Suppressor macrophage treated with lipopolysaccharide for 1 hour (primary cell): ENCODE results near the gene NPFFR1.
"Not testable (repeated sequence)": the region's sequence is repeated elsewhere in the genome, so short reads cannot be mapped to it uniquely, and the experiment has no call there.

ENCODE experiments used
- DNase-seq, 3 donors: peaks; one replicate each; pipeline ENCODE4 v3.0.0-alpha.2; 2020 to 2022

NPFFR1 gene

DNA sequence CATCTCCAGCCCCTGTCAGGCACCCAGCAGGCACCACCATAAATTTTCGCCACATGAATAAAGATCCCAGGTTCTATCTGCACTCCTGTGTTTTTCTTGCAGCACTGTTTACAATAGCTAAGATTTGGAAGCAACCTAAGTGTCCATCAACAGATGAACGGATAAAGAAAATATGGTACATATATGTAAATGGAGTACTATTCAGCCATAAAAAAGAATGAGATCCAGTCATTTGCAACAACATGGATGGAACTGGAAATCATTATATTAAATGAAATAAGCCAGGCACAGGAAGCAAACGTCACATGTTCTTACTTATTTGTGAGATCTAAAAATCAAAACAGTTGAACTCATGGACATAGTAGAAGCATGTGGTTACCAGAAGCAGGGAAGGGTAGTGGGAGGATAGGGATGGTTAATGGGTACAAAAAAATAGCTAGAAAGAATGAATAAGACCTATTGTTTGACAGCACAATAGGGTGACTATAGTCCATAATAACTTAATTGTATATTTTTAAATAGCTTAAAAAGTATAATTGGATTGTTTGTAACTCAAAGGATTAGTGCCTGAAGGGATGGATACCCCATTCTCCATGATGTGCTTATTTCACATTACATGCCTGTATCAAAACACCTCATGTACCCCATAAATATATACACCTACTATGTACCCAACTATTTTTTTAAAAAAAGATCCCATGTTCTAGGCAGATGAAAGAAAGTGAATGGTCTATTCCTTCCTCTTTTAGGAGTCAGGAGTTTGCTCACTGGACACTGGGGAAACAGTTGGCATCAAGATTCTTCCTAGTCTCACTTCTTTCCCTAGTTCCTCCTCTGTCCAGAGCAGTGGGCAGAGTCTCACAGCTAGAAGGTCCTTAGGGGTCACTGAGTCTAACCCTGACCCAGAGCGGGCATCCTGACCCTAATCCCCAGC lies 1.0 kb upstream of the NPFFR1 start:
- DNase-seq, result peak; percentile 35 to 47 (median 37)

DNA sequence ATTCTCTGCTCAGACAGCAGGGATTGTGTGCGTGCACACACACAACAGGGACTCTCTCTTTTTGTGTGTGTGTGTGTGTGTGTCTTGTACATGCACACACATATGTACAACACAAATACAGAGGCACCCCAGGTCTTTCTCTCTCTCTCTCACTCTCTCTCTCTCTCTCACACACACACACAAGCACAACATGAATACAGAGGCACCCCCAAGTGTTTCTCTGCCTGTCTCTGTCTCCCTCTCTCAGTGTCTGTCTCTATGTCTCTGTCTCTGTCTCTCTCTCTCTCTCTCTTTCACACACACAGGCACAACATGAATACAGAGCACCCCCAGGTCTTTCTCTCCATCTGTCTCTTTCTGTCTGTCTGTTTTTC lies 746 bp downstream of the NPFFR1 start:
- no peak for DNase-seq

DNA sequence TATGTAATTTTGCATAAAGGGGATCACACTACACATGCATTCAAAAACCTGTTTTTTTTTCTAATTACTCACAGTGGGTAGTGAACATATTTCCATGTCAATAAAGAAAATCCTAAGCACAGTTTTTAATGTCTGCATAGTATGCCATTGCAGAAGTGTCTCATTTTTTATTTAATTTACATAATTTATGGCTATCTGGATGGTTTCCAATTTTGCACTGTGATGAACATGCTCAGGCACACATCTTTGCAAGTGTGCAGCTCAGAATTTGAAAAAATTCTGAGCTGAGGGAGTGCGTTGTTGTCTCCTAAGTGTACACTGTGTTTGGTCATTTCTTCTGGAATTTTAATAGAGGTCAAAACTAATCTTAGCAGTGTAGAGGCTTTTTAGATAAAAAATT lies 2.2 kb downstream of the NPFFR1 start:
- DNase-seq, result no peak

DNA sequence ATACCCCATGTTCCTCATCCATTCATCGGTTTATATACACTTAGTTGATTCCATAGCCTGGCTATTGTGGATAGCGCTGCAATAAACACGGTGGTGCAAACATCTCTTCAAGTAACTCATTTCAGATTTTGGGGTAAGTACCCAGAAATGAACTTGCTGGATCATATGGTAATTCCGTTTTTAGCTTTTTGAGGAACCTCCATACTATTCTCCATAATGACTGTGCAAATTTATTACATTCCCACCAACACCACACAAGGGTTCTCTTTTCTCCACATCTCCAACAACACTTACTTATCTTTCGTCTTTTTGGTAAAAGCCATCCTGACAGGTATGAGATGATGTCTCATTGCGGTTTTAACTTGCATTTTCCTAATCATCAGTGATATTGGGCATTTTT lies 3.7 kb downstream of the NPFFR1 start:
- DNase-seq, result peak; percentile 36 to 70 (median 46)

DNA sequence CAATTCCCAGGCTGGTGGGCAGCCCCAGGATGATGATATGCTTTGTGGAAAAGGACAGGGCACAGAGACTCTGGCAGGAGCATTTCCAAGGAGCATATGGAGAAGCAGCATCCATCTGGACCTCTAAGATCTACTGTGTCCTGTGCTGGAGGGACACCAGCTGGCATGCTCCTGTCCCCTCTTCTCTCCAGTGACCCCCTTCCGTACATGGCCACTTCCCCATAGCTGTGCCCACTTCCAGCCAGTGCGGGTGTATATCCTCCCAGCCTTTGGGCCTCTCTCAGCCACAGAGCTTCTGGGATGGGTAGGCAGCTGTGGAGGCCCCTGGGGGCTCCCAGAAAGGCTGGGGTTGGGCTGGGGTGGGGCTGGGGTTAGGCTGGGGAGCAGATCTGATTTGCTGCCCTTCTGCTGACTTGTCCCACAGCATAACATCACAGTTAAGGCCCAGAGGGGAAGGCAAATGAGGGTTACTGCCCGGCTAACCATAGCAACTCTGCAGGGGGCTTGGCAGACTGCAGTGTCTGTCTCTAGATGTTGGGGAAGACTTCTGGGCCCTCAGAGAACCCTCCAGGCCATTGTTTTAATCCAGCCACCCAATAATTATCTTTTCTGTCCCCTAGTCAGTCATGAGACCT lies 6.3 kb downstream of the NPFFR1 start:
- DNase-seq, result no peak

DNA sequence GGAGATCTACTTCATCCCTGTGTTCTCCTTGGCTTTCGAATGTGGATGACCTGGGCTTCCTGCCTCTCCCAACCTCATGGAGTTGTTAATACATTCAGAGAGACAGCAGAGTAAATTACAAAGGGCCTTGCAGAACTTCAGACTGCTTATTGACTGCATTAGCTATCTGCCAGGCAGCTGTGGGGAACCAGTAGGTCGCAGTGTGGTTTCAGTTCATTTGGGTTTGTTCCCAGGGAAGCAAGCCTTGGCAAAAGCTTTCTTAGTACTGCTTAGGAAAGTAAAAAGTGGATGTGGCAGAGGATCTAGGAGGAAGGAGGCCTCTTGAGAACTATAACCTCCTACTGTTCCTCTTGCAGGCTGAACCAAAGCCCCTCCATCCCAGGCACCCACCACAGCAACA lies 9.2 kb downstream of the NPFFR1 start:
- peak; percentile 40 to 54 (median 46) for DNase-seq

DNA sequence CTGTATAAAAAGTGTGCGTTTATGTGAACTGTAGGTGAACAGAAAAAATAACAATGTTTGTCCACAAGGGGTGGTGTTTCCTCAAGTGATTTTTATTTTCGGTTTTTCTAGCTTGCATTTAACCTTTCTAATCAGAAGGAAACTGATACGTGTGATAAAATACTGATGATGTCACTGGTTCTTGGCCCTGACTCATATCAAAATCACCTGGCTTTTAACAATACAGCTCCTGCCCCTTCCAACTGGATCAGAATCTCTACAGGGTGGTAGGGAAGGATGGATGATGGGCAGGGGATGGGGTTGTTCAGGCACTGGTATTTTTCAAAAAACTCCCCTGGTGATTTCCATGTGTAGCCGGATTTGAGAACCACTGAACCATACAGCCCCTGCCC lies 10.9 kb downstream of the NPFFR1 start:
- DNase-seq, result peak; percentile 33 to 68 (median 57)

DNA sequence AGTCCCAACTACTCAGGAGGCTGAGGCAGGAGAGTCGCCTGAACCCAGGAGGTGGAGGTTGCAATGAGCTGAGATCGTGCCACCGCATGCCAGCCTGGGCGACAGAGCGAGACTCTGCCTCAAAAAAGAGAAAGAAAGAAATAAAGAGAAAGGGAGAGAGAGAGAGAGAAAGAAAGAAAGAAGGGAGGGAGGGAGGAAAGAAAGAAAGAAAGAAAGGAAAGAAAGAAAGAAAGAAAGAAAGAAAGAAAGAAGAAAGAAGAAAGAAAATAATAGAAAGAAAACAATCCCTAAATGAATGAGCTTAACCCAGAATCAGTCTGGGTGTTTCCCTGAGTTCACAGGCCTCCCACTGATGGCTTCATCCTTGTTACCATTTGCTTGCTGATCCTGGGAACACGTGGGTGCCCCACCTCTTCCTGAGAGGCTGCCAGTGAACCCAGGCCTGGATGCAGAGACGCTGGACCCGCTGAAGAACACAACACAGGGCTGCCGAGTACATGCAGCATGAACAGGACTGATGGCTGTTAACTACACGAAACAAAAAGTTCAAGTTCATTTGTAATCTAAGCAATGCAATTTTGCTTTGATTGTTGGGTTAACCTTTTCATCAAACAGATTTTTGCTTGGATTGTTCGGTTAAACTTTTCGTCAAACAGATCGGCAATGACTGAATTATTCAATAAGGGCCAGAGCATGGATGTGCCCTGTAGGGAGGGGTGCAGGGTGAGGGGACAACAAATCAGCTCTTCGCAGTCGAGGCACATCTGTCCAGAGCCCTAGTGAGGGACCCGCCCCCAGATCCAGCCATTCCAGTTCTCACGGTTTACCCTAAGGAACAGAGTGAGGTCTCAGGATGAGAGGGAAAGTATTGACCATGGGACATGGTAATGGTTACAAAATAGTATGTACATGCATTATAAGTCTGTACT lies 11.5 kb downstream of the NPFFR1 start:
- DNase-seq, result no peak

DNA sequence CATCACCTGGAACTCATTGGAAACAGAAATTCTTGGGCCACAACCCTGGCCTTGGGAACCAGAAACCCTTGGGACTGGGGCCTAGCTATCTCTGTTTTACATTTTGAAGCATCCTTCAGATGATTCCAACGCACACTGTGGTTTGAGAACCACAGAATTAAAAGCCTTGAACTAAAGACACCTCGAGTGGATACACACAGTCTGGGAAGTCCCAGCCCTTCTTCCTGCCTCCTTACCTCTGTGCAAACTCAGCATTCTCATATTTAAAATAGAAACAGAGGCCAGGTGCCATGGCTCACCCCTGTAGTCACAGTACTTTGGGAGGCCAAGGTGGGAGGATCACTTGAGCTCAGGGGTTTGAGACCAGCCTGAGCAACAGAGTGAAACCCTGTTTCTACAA lies 12.9 kb downstream of the NPFFR1 start:
- no peak for DNase-seq

DNA sequence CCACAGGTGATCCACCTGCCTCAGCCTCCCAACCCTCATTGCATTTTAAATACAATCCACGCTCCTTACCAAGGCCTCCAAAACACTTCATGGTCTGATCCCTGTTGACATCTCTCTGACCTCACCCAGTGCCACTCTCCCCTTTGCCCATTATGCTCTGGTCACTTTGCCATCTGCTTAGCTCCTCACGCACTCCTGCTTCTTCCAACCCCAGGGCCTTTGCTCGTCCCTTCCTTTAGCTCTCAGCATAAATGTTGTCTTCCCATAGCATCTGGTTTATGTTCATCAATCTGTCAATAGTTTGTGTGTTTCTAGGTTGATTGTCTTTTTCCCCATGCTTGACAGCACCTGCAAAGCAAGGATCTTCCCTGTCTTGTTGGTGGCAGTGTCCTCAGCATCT lies 14.1 kb downstream of the NPFFR1 start:
- no peak for DNase-seq

DNA sequence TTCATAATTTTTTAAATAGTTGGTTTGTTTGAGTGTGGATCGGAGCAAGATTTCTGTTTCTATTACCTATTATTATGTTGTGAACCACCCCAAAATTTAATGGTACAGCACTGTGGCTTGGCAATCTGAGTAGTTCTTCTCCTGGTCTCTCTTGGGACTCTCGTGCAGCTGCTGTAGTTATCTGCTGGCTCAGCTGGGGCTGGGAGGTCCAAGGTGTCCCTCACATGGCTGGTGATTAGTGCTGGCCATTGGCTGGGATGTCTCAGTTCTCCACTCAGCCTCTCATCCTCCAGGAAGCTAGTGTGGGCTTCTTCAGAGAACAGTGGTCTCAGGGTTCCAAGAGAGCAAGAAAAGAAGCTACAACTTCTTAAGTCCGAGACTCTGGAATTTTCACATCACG lies 15.4 kb downstream of the NPFFR1 start:
- no peak for DNase-seq

DNA sequence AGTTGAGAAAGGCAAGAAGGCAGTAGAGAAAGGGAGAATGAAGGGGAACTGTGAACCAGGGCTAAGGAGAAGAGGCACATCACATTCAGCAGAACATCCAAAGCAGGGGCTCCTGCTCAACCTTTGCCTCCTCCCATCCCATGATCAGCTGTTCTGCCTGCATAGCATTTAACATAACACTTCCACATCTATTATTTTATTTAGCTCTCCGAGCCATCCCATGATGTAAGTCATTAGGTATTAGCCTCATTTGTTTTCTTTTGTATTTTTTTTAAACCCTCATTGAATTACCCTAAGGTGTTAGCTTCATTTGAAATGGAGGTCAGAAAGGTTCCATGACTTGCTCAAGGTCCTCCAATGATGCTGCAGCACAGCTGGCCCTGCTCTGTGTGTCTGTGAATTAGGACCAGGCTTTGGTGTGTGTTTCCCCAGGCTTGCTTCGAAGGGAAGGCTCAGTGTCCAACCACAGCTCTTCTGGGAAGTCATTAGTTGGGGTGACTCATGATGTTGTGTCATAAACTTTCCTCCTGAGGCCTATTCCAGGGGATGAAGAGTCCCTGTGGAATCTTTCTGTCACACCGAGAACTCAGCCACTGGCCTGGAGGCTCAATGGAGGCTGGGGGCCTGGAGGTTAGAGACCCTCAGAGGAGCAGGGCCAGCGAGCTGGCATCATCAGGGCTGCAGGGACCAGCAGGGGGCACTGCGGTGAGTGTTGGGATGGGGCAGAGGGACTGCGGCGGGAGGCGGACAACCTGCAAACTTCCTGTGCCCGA lies 16.5 kb downstream of the NPFFR1 start:
- peak; percentile 82 to 90 (median 88) for DNase-seq

DNA sequence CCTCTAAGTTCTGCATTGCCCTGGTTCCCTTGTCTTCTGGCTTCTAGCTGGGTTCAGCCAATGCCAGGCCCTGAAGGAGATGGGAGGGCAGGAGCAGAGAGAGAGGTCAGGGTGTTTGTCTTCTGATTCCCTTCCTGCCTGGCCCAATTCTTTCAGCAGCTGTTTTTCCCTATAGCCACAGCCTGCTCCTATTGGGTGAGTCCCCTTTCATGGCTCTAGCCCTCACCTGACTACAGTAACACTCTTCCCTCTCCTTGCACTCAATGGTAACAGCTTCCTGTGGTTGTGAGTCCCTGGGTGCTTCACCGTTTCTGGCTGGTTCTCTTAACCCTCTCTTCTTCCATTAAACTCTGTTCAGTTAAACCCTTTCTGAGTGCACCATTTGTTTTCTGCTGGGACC lies 17.1 kb downstream of the NPFFR1 start:
- DNase-seq, result no peak

DNA sequence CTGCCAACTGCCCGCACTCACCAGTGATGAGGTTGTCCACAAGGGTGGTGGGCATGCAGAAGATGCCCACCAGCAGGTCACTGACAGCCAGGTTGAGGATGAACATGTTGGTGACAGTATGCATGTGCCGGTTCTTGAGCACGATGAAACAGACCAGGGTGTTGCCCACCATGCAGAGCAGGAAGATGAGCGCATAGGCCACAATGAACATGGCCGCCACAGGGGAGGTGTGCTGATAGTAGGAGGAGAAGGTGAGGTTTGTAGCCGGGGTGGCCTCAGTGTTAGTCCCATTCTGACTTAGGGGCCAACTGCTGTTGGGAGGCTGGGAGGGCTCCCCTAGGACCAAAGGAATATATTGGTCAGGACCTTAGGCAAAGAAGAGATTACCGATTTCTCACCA lies 17.7 kb downstream of the NPFFR1 start:
- no peak for DNase-seq

DNA sequence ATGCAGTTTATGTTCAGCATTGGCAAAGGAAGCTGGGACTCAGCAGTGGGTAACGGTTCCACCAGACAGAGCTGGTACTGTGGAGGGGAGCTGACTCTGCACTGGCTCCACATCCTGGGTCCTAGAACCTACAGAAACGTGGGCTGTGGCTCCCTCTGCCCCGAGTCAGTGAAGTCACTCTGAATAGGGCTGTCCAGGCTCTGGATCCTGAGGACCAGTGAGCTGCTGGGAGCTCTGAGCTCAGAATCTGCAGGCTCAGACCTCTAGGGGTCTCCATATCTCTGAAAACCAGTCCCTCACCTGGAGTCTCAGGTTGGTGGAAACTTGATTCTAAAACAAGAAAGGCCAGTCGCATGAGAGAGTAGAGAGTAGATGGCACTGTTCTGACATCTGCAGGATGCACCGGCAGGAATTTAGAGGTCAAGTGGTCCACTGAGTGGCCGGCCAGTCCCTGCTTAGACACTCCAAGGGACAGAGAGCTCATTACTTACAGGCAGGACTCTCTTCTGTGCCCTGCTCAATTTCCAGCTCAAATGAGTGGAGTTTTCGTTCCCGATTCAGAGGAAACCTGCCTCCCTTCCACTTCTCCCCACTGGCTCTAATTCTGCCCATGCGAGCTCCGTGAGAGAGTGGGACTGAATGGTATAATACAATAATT lies 18.6 kb downstream of the NPFFR1 start:
- DNase-seq, result no peak

DNA sequence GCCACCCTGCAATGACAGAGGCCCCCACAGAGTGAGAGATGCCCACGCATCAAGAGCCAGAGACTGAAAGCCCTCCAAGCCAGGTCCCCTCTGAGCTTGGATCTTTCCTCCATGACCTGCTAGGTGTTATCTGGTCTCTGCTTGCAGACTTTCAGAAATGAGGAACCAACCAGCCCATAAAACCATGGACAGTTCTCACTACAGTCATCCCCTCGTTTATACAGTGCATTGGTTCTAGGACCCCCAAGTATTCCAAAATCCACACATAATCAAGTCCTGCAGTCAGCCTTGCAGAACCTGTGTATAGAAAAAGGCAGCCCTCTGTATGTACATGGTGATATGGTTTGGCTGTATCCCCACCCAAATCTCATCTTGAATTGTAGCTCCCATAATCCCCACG lies 23.1 kb downstream of the NPFFR1 start:
- no peak for DNase-seq

DNA sequence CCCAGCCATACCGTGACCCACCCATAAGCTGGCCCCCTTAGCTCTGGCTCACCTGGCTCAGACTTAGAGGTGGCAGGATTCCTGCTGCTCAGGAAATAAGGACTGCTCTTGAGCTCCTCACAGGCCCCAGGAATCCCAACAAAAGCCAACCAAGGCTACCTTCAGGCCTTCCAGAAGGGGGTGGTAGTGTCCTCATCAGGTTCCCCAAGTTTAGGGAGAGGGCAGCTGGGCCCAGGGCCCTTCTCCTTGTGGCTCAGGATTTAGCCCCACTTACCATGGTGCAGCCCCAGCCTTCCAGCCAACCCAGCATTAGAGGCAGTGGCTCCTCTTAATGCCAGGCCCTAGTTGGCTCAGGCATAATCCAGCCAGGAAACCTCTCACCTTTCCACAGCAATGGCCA lies 23.5 kb downstream of the NPFFR1 start:
- no peak for DNase-seq

DNA sequence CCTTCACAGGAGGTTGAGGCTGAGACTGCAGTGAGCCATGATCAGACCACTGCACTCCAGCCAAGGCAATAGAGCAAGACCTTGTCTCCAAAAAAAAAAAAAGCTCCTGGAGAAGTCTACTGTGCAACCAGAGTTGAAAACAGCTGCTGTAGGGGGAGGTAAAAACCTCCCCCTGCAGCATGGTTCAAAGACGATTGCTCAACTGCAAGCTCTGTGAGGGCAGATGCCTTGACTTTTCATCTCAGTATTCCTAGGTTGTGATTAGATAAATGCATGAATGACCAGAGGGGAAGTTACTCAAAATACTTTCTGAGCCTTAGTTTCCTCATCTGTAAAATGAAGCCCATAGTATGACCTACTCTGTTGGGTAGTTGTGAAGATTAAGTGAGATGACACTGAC lies 25.6 kb downstream of the NPFFR1 start:
- DNase-seq, result no peak

DNA sequence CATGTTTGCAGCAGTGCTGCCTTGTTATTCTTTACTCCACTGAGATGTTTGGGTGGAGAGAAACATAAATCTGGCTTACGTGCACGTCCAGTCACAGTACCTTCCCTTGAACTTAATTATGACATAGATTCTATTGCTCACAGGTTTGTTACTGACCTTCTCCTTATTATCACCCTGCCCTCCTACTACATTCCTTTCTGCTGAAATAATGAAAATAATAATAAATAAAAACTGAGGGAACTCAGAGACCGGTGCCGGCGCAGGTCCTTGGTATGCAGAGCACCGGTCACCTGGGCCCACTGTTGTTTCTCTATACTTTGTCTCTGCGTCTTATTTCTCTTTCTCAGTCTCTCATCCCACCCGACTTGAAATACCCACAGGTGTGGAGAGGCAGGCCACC lies 26.0 kb downstream of the NPFFR1 start:
- DNase-seq, result not testable (repeated sequence)

DNA sequence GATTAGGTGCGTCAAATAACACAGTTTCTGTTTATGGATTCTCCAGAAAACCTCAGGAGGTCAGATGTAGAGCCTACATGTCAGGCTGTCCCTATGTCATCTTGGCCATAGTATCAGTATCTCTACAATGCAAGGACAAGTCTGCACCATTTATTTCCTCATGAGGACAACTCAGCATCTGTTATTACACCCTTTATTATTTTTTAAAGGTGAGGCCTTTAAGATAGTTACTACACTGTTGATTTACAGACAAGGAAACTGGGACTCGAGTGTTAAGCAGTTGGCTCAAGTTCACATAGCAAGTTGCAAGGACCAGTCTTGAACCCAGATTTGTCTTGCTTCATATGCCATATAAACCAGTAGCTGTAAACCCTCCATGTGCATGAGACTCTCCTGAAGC lies 27.3 kb downstream of the NPFFR1 start:
- no peak for DNase-seq

DNA sequence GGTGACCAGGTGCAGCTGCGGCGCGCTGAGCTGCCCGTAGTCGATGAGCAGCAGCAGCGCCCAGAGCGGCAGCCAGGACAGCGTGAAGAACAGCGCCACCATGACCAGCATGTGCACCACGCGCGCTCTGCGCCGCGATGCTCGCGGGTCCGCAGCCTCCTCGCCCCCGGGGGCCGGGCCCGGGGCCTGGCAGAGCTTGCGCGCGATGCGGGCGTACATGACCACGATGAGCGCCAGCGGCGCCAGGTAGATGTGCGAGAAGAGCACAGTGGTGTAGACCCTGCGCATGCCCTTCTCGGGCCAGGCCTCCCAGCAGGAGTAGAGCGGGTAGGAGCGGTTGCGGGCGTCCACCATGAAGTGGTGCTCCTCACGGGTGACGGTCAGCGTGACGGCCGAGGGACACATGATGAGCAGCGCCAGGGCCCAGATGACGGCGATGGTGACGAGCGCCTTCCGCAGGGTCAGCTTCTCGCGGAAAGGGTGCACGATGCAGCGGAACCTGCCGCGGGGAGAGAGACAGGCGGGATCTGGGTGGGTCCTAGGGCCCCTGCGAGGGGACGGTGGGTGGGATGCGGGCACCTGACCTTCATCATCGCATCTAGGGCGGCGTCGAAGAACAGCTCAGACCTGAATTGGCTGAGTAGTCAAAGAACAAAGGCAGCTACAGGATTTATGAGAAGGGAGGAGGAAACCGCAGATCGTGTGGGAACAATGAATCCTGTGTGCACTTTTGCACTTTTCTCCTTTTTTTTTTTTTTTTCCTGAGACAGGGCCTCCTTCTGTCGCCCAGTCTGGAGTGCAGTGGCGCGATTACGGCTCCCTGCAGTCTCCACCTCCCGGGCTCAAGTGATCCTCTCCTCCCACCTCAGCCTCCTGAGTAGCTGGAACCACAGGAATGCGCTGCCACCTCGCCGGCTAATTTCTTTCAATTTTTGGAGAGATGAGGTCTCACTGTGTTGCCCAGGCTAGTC lies 28.2 kb downstream of the NPFFR1 start:
- DNase-seq, result peak; percentile 67 to 74 (median 73)
